H1 (cell line): ENCODE results near the gene POLR2J. TPM values are rescaled to one million over a fixed set of nuclear protein-coding genes. Genes with fewer than 3 reads are reported as not detected.
"Not testable (repeated sequence)": the region's sequence is repeated elsewhere in the genome, so short reads cannot be mapped to it uniquely, and the experiment has no call there.

Experiments
- CTCF ChIA-PET: fragments of 300-600 bp; sonication (Branson Sonifier 250); formaldehyde crosslinking; loops from one replicate; lab custom pipeline; 2021; ENCODE audit not compliant: partially characterized antibody; lab: Charles Lee
- POLR2A ChIA-PET: fragments of 300-600 bp; sonication (Branson Sonifier 250); formaldehyde crosslinking; loops from one replicate; lab custom pipeline; 2021; ENCODE audit warnings: inconsistent platforms; ENCODE audit not compliant: partially characterized antibody; lab: Charles Lee
- DNase-seq, 2 experiments: peaks; one replicate each; pipeline versions ENCODE4 v3.0.0 to v3.0.0-alpha.2; 2010 to 2022; ENCODE audit warnings: low spot score in 2 of 2, low read depth in 1 of 2, mixed read lengths in 1 of 2
- FAIRE-seq: peaks from 2 replicates; lab custom pipeline; 2011; peaks lifted over from hg19 to GRCh38; lab: Jason Lieb, UNC
- H2AFZ ChIP-seq: 2 replicates; pipeline ENCODE4 v1.8.1; 2012; ENCODE audit warnings: low read length, inconsistent platforms
- H2AK5ac ChIP-seq: 2 replicates; pipeline ENCODE4 v1.6.1; 2013; ENCODE audit warnings: low read depth, low read length
- H2BK120ac ChIP-seq: replicated peaks from 2 replicates; pipeline ENCODE3; 2013; ENCODE audit warnings: low read depth, low read length, inconsistent platforms
- H2BK12ac ChIP-seq: 2 replicates; pipeline ENCODE4 v1.6.1; 2013; ENCODE audit warnings: low read depth, low read length
- H2BK15ac ChIP-seq: 2 replicates; pipeline ENCODE4 v1.6.1; 2013; ENCODE audit warnings: low read length
- H2BK20ac ChIP-seq: 2 replicates; pipeline ENCODE4 v1.6.1; 2013; ENCODE audit warnings: low read length
- H2BK5ac ChIP-seq: 2 replicates; pipeline ENCODE4 v1.6.1; 2013; ENCODE audit warnings: low read depth, low read length
- H3K14ac ChIP-seq: 2 replicates; pipeline ENCODE4 v1.6.1; 2013; ENCODE audit warnings: inconsistent platforms; ENCODE audit not compliant: insufficient read length
- H3K18ac ChIP-seq: 2 replicates; pipeline ENCODE4 v1.6.1; 2013; ENCODE audit warnings: low read length; ENCODE audit errors: extremely low read depth
- H3K23ac ChIP-seq: 2 replicates; pipeline ENCODE4 v1.6.1; 2013; ENCODE audit warnings: inconsistent platforms; ENCODE audit not compliant: insufficient read length
- H3K23me2 ChIP-seq: 2 replicates; pipeline ENCODE4 v1.6.1; 2013; ENCODE audit warnings: low read depth, low read length
- H3K27ac ChIP-seq: 2 replicates; pipeline ENCODE4 v1.6.1; 2011; ENCODE audit warnings: low read depth, low read length, inconsistent platforms
- H3K27me3 ChIP-seq, 4 experiments: replicated peaks in 1 of 4; 1 replicate in 1 of 4; 2 replicates in 3 of 4; pipeline versions ENCODE4 v1.6.1 to v1.8.1; 2011 to 2013; ENCODE audit warnings: low read length in 3 of 4, mild to moderate bottlenecking in 3 of 4, inconsistent platforms in 2 of 4, mixed read lengths in 2 of 4, moderate library complexity in 1 of 4; ENCODE audit not compliant: control insufficient read depth in 3 of 4, insufficient read depth in 3 of 4; ENCODE audit errors: extremely low read depth in 1 of 4
- H3K36me3 ChIP-seq, 4 experiments: 2 replicates each; pipeline versions ENCODE4 v1.6.1 to v1.8.1; 2011 to 2013; ENCODE audit warnings: mild to moderate bottlenecking in 4 of 4, low read length in 3 of 4, moderate library complexity in 2 of 4, control low read depth in 1 of 4, inconsistent platforms in 1 of 4; ENCODE audit not compliant: insufficient read depth in 4 of 4, control insufficient read depth in 2 of 4
- H3K4ac ChIP-seq: replicated peaks from 2 replicates; pipeline ENCODE3; 2013; ENCODE audit warnings: low read length, low read depth, mixed read lengths, inconsistent platforms; ENCODE audit not compliant: insufficient read length
- H3K4me1 ChIP-seq, 4 experiments: replicated peaks in 1 of 4; 1 replicate in 1 of 4; 2 replicates in 3 of 4; pipeline versions ENCODE4 v1.6.1 to v1.8.1; 2011 to 2013; ENCODE audit warnings: low read length in 3 of 4, inconsistent platforms in 2 of 4, mixed read lengths in 1 of 4; ENCODE audit not compliant: insufficient read depth in 4 of 4, control insufficient read depth in 3 of 4
- H3K4me2 ChIP-seq, 2 experiments: 2 replicates each; pipeline versions ENCODE4 v1.6.1 to v1.8.1; 2011 to 2013; ENCODE audit warnings: low read depth in 2 of 2, low read length in 2 of 2, control low read depth in 1 of 2, inconsistent platforms in 1 of 2, mild to moderate bottlenecking in 1 of 2; ENCODE audit not compliant: insufficient read depth in 1 of 2
- H3K4me3 ChIP-seq, 4 experiments: fragments of 200-600, 300-600 bp in 1 of 4; sonication (generic), shearing (Covaris generic), sonication (Bioruptor Twin) in 1 of 4; 2 replicates each; pipeline versions ENCODE4 v1.5.1 to v1.8.1; 2011 to 2016; ENCODE audit warnings: low read length in 4 of 4, low read depth in 3 of 4, control low read depth in 2 of 4, inconsistent platforms in 2 of 4, mild to moderate bottlenecking in 2 of 4, mixed read lengths in 1 of 4, moderate library complexity in 1 of 4; ENCODE audit not compliant: insufficient read depth in 2 of 4; ENCODE audit errors: extremely low read depth in 1 of 4
- H3K56ac ChIP-seq: replicated peaks from 2 replicates; pipeline ENCODE3; 2013; ENCODE audit warnings: low read depth, mild to moderate bottlenecking, mixed read lengths, low read length, inconsistent platforms; ENCODE audit not compliant: insufficient read length
- H3K79me1 ChIP-seq: 2 replicates; pipeline ENCODE4 v1.6.1; 2013; ENCODE audit warnings: low read depth, low read length, control low read depth
- H3K79me2 ChIP-seq, 2 experiments: 2 replicates each; pipeline versions ENCODE4 v1.6.1 to v1.8.1; 2012 to 2013; ENCODE audit warnings: low read length in 2 of 2, mild to moderate bottlenecking in 2 of 2, inconsistent platforms in 1 of 2; ENCODE audit not compliant: insufficient read depth in 2 of 2, control insufficient read depth in 1 of 2
- H3K9ac ChIP-seq, 4 experiments: replicated peaks in 1 of 4; 1 replicate in 1 of 4; 2 replicates in 3 of 4; pipeline versions ENCODE4 v1.6.1 to v1.8.1; 2011 to 2013; ENCODE audit warnings: low read depth in 3 of 4, low read length in 3 of 4, control low read depth in 2 of 4, mild to moderate bottlenecking in 2 of 4, moderate library complexity in 2 of 4, inconsistent platforms in 1 of 4; ENCODE audit errors: extremely low read depth in 1 of 4
- H3K9me3 ChIP-seq, 2 experiments: 2 replicates each; pipeline versions ENCODE4 v1.6.1 to v1.8.1; 2012 to 2013; ENCODE audit warnings: mild to moderate bottlenecking in 2 of 2, moderate library complexity in 2 of 2, control low read depth in 1 of 2, inconsistent platforms in 1 of 2, low read depth in 1 of 2, low read length in 1 of 2, mixed read lengths in 1 of 2; ENCODE audit not compliant: insufficient read depth in 2 of 2
- H4K20me1 ChIP-seq, 2 experiments: replicated peaks in 1 of 2; 2 replicates each; pipeline versions ENCODE3 to v1.8.1; 2011 to 2013; ENCODE audit warnings: inconsistent platforms in 2 of 2, low read length in 2 of 2, mild to moderate bottlenecking in 1 of 2; ENCODE audit not compliant: insufficient read depth in 2 of 2, control insufficient read depth in 1 of 2
- H4K5ac ChIP-seq: 2 replicates; pipeline ENCODE4 v1.6.1; 2013; ENCODE audit warnings: low read length, low read depth, mixed read lengths, inconsistent platforms; ENCODE audit not compliant: insufficient read length
- H4K8ac ChIP-seq: 2 replicates; pipeline ENCODE4 v1.8.0; 2013; ENCODE audit warnings: mild to moderate bottlenecking, moderate library complexity, low read length, inconsistent platforms; ENCODE audit not compliant: insufficient read depth; ENCODE audit errors: extremely low read depth
- H4K91ac ChIP-seq: replicated peaks from 2 replicates; pipeline ENCODE3; 2013; ENCODE audit warnings: low read length, mixed read lengths, inconsistent platforms; ENCODE audit not compliant: insufficient read length
- WGBS, 2 experiments: shearing (Covaris generic) in 1 of 2; methylation state at CpG; one replicate each; pipeline versions ENCODE4 v1.1.6 to v1.1.7; 2013 to 2015; ENCODE audit warnings: low lambda C conversion rate in 2 of 2, mixed read lengths in 2 of 2, inconsistent platforms in 1 of 2, low coverage in 1 of 2, missing lambda C conversion rate in 1 of 2; ENCODE audit not compliant: insufficient replicate concordance in 2 of 2, insufficient coverage in 1 of 2, insufficient read length in 1 of 2; ENCODE audit errors: extremely low coverage in 1 of 2, missing lambda C conversion rate in 1 of 2; 5-methylcytosine and 5-hydroxymethylcytosine counted together
- polyA plus RNA-seq, 7 experiments: library from polyadenylated mRNA; depleted of rRNA in 3 of 7; stranded (reverse) in 5 of 7; unstranded in 2 of 7; fragments of >200 nt in 5 of 7; fragments of 200-250 nt in 2 of 7; gene quantifications; 1 replicate in 5 of 7; 2 replicates in 1 of 7; 4 replicates in 1 of 7; pipeline versions ENCODE4 v1.2.1 to v1.2.3, GENCODE V29; 2011 to 2013; ENCODE audit warnings: missing spikeins in 2 of 7, mixed read lengths in 2 of 7
- total RNA-seq: library from RNA; stranded (reverse); fragmentation: NEBNext Ultra II Directional; extraction: Animal tissue kit (Norgen Biotek cat#: 25700); gene quantifications from 2 replicates; pipeline ENCODE4 v1.2.1, GENCODE V29; 2021

The POLR2J gene
- total and polyA plus RNA-seq, 2 of the 8 experiments (the other 6 are each of a cell fraction or from before 2014, with no cell fraction given) = 54.1 to 113 TPM

GRCh38 chr7:102494026-102494425 is 15.3 kb upstream of the POLR2J start:
- H2AK5ac ChIP-seq, FAIRE-seq, H2BK12ac ChIP-seq, H3K79me2 ChIP-seq, H3K9ac ChIP-seq, H4K8ac ChIP-seq, H3K4ac ChIP-seq, H4K91ac ChIP-seq, H2BK15ac ChIP-seq, H3K79me1 ChIP-seq, H3K23me2 ChIP-seq, H3K18ac ChIP-seq, H2AFZ ChIP-seq, H2BK20ac ChIP-seq, H4K20me1 ChIP-seq, H3K36me3 ChIP-seq, H2BK5ac ChIP-seq, H3K56ac ChIP-seq, CTCF ChIA-PET, H3K27me3 ChIP-seq, H3K23ac ChIP-seq, H3K4me2 ChIP-seq, DNase-seq, H4K5ac ChIP-seq, H3K14ac ChIP-seq, POLR2A ChIA-PET, H3K4me3 ChIP-seq, H3K9me3 ChIP-seq, H2BK120ac ChIP-seq, H3K4me1 ChIP-seq, H3K27ac ChIP-seq: not testable (repeated sequence)
- WGBS, 2 experiments = no CpG with 5 or more reads among the region's 15 CpGs

GRCh38 chr7:102493220-102493935 is 14.7 kb upstream of the POLR2J start:
- POLR2A ChIA-PET, H3K27me3 ChIP-seq, H2BK120ac ChIP-seq, H4K91ac ChIP-seq, H4K20me1 ChIP-seq, H2AK5ac ChIP-seq, H3K79me1 ChIP-seq, H3K36me3 ChIP-seq, H3K4ac ChIP-seq, H3K14ac ChIP-seq, H3K9ac ChIP-seq, H3K79me2 ChIP-seq, H2BK20ac ChIP-seq, CTCF ChIA-PET, H4K8ac ChIP-seq, H3K9me3 ChIP-seq, H3K56ac ChIP-seq, H2BK15ac ChIP-seq, H2BK12ac ChIP-seq, H3K27ac ChIP-seq, H3K4me1 ChIP-seq, H3K23ac ChIP-seq, FAIRE-seq, H3K4me2 ChIP-seq, H3K4me3 ChIP-seq, H3K23me2 ChIP-seq, H4K5ac ChIP-seq, DNase-seq, H2AFZ ChIP-seq, H2BK5ac ChIP-seq, H3K18ac ChIP-seq: not testable (repeated sequence)
- no CpG with 5 or more reads among the region's 33 CpGs for WGBS, 2 experiments
